Measurements from ENCODE around the gene CCT4.

GRCh38 chr2:61924895-61925663 is 36.6 kb upstream of the CCT4 start:
- no peak for TF ChIP-seq YY1 (IDR thresholded peaks at IDR 0.05; ENCODE audit: insufficient read depth, insufficient read length)
- no peak for TF ChIP-seq ZNF274 (IDR thresholded peaks at IDR 0.05; ENCODE audit: low read depth, low read length)
- no peak for TF ChIP-seq SUZ12 (IDR thresholded peaks at IDR 0.05; ENCODE audit: extremely low read depth, insufficient read depth, insufficient read length)

Measured in NT2/D1 (cell line).